GM23338 (cell line): Measurements from ENCODE around the gene SLC10A6. TPM values are rescaled to one million over a fixed set of nuclear protein-coding genes. Genes with fewer than 3 reads are reported as not detected.
"Not testable (repeated sequence)": the region's sequence is repeated elsewhere in the genome, so short reads cannot be mapped to it uniquely, and the experiment has no call there.

Source experiments
- ATAC-seq: fragments of 200-7000 bp; cut with Tn5 transposase; 3 replicates; pipeline ENCODE4 v1.9.1; 2020
- DNase-seq: peaks from one replicate; pipeline ENCODE4 v3.0.0-alpha.2; 2015; ENCODE audit warnings: low spot score
- H2AFZ ChIP-seq: fragments of 200-600 bp; sonication (generic); 2 replicates; pipeline ENCODE4 v1.8.0; 2016; ENCODE audit warnings: antibody characterized with exemption, mild to moderate bottlenecking, moderate library complexity
- H3F3A ChIP-seq: fragments of 200-600 bp; sonication (generic); replicated peaks from 2 replicates; pipeline ENCODE4 v1.8.0; 2017; ENCODE audit warnings: antibody characterized with exemption, mixed run types, low read depth
- H3K27ac ChIP-seq: fragments of 200-600 bp; sonication (generic); 2 replicates; pipeline ENCODE4 v1.6.1; 2016; ENCODE audit warnings: low read depth
- H3K27me3 ChIP-seq: fragments of 200-600 bp; sonication (generic); 2 replicates; pipeline ENCODE4 v1.8.0; 2016; ENCODE audit warnings: mild to moderate bottlenecking, mixed run types, moderate library complexity; ENCODE audit not compliant: insufficient read depth
- H3K36me3 ChIP-seq: fragments of 200-600 bp; sonication (generic); 2 replicates; pipeline ENCODE4 v1.8.0; 2016; ENCODE audit warnings: mild to moderate bottlenecking; ENCODE audit not compliant: insufficient read depth
- H3K4me1 ChIP-seq: fragments of 200-600 bp; sonication (generic); 2 replicates; pipeline ENCODE4 v1.8.0; 2016; ENCODE audit warnings: mild to moderate bottlenecking, moderate library complexity; ENCODE audit not compliant: insufficient read depth
- H3K4me2 ChIP-seq: fragments of 200-600 bp; sonication (generic); 2 replicates; pipeline ENCODE4 v1.7.1; 2017; ENCODE audit warnings: mixed run types
- H3K4me3 ChIP-seq: fragments of 200-600 bp; sonication (generic); 2 replicates; pipeline ENCODE4 v1.6.1; 2016; ENCODE audit warnings: mixed run types
- H3K79me2 ChIP-seq: fragments of 200-600 bp; sonication (generic); replicated peaks from 2 replicates; pipeline ENCODE4 v1.8.0; 2017; ENCODE audit warnings: mild to moderate bottlenecking; ENCODE audit not compliant: insufficient read depth
- H3K9me2 ChIP-seq: fragments of 200-600 bp; sonication (generic); 2 replicates; pipeline ENCODE4 v1.8.0; 2017; ENCODE audit not compliant: insufficient read depth
- H4K20me1 ChIP-seq: fragments of 200-600 bp; sonication (generic); replicated peaks from 2 replicates; pipeline ENCODE4 v1.8.0; 2017; ENCODE audit warnings: mild to moderate bottlenecking; ENCODE audit not compliant: insufficient read depth
- H3K27ac Mint-ChIP-seq: 2 replicates; pipeline ENCODE4 v1.8.0; 2020; ENCODE audit warnings: inconsistent platforms, mild to moderate bottlenecking, moderate library complexity, mixed read lengths
- H3K27me3 Mint-ChIP-seq: 3 replicates; pipeline ENCODE4 v1.8.0; 2022; ENCODE audit warnings: low read depth, mild to moderate bottlenecking, moderate library complexity, mixed read lengths, inconsistent platforms; ENCODE audit not compliant: insufficient read depth, poor library complexity
- H3K36me3 Mint-ChIP-seq: 3 replicates; pipeline ENCODE4 v1.8.0; 2021; ENCODE audit warnings: low read depth, mild to moderate bottlenecking, inconsistent platforms, moderate library complexity, mixed read lengths
- H3K4me1 Mint-ChIP-seq: 3 replicates; pipeline ENCODE4 v1.8.0; 2020; ENCODE audit warnings: mild to moderate bottlenecking, inconsistent platforms, mixed read lengths
- H3K4me3 Mint-ChIP-seq: 3 replicates; pipeline ENCODE4 v1.8.0; 2021; ENCODE audit warnings: moderate library complexity, mild to moderate bottlenecking, inconsistent platforms, mixed read lengths
- H3K9me3 Mint-ChIP-seq: 3 replicates; pipeline ENCODE4 v1.8.0; 2020; ENCODE audit warnings: moderate library complexity, mild to moderate bottlenecking, inconsistent platforms, mixed read lengths
- CREB1 ChIP-seq: fragments of 250-450 bp; sonication (Bioruptor Pico); IDR thresholded peaks from 2 replicates; pipeline ENCODE4 v1.5.0; 2020; ENCODE audit warnings: low read depth, mild to moderate bottlenecking, moderate library complexity
- EZH2phosphoT487 ChIP-seq: fragments of 200-600 bp; sonication (generic); IDR thresholded peaks from one replicate; pipeline ENCODE4 v1.8.1; 2018; ENCODE audit warnings: antibody characterized with exemption; ENCODE audit not compliant: unreplicated experiment
- JUNB ChIP-seq: IDR thresholded peaks from one replicate; pipeline ENCODE4 v1.6.1; 2016; ENCODE audit warnings: antibody characterized with exemption; ENCODE audit not compliant: unreplicated experiment
- NANOG ChIP-seq: IDR thresholded peaks from 2 replicates; pipeline ENCODE4 v1.6.1; 2016; ENCODE audit warnings: antibody characterized with exemption, borderline replicate concordance
- POLR2AphosphoS5 ChIP-seq: IDR thresholded peaks from 2 replicates; pipeline ENCODE4 v1.6.1; 2016; ENCODE audit warnings: antibody characterized with exemption, low read depth
- polyA plus RNA-seq: library from polyadenylated mRNA; unstranded; fragments of >200 nt; fragmentation: Nextera tagmentation; extraction: Ambion mirVana; gene quantifications from 2 replicates; pipeline ENCODE4 v1.2.1, GENCODE V29; 2016
- total RNA-seq: library from RNA; depleted of rRNA; stranded (reverse); fragments of >200 nt; shearing (Covaris generic); gene quantifications from 2 replicates; pipeline ENCODE4 v1.2.3, GENCODE V29; 2014
- TF ChIP-seq, protein P1 (sequence below), 2 experiments: fragments of 200-600 bp in 1 of 2; sonication (generic) in 1 of 2; conservative IDR thresholded peaks; 2 replicates each; pipeline versions ENCODE4 v1.5.1 to v1.6.1; 2016 to 2017; ENCODE audit warnings: antibody characterized with exemption in 2 of 2, low read depth in 2 of 2, mild to moderate bottlenecking in 2 of 2, moderate library complexity in 1 of 2
- TF ChIP-seq, protein P2 (sequence below): IDR thresholded peaks from 2 replicates; pipeline ENCODE4 v1.6.1; 2016; ENCODE audit warnings: antibody characterized with exemption

SLC10A6 gene
- total and polyA plus RNA-seq, 2 experiments from 2014 or later, result not detected

DNA sequence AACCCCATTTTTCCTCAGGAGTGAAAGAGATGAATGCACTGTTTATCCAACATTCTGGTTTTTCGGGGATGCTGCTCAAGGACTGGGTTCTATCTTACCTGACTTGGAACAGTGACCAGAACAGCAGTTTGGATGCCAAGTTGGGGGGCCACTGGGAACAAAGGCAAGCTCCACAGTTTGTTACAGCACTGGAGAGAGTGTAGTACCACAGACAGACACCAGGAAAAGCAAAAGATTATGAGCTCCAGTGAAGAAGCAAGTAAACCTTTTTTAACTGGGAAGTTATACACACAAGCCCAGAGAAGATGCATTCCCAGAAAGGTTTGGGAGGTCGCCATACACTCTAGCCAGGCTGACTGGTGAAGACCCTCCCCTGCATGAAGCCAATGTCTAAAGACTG lies 29.5 kb upstream of the SLC10A6 start:
- Mint-ChIP-seq H3K4me3 (no peak overlapping the region), H3K36me3 (peaks cover 14% of the 10 kb centered on the region), H3K9me3 (peaks cover 25% of the 10 kb centered on the region), H3K27ac (no peak overlapping the region), H3K27me3 (no peaks in the 10 kb centered on the region), H3K4me1 (peaks cover 8% of the 10 kb centered on the region)
- no peaks in the 10 kb centered on the region for H3K79me2 ChIP-seq
- no peaks in the 10 kb centered on the region for H3K36me3 ChIP-seq
- ATAC-seq, result peak; percentile 80
- no peak overlapping the region; the same call in 1 of the 2 replicates for H2AFZ ChIP-seq
- no peak overlapping the region for H3K4me3 ChIP-seq
- peak; percentile 67 for DNase-seq
- no peak overlapping the region for H3K4me2 ChIP-seq
- H3K9me2 ChIP-seq, result no peaks in the 10 kb centered on the region; the same call in none of the 2 replicates
- TF ChIP-seq, protein P1, sequence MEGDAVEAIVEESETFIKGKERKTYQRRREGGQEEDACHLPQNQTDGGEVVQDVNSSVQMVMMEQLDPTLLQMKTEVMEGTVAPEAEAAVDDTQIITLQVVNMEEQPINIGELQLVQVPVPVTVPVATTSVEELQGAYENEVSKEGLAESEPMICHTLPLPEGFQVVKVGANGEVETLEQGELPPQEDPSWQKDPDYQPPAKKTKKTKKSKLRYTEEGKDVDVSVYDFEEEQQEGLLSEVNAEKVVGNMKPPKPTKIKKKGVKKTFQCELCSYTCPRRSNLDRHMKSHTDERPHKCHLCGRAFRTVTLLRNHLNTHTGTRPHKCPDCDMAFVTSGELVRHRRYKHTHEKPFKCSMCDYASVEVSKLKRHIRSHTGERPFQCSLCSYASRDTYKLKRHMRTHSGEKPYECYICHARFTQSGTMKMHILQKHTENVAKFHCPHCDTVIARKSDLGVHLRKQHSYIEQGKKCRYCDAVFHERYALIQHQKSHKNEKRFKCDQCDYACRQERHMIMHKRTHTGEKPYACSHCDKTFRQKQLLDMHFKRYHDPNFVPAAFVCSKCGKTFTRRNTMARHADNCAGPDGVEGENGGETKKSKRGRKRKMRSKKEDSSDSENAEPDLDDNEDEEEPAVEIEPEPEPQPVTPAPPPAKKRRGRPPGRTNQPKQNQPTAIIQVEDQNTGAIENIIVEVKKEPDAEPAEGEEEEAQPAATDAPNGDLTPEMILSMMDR (conservative IDR thresholded peaks at IDR 0.05; ENCODE audit: low read depth in 2 of 2), result peak; percentile 6 to 46; a peak in 2 of 4 replicates
- TF ChIP-seq NANOG, result no peak
- TF ChIP-seq, protein P2, sequence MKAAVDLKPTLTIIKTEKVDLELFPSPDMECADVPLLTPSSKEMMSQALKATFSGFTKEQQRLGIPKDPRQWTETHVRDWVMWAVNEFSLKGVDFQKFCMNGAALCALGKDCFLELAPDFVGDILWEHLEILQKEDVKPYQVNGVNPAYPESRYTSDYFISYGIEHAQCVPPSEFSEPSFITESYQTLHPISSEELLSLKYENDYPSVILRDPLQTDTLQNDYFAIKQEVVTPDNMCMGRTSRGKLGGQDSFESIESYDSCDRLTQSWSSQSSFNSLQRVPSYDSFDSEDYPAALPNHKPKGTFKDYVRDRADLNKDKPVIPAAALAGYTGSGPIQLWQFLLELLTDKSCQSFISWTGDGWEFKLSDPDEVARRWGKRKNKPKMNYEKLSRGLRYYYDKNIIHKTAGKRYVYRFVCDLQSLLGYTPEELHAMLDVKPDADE, result no peak
- H3K27me3 ChIP-seq, result no peaks in the 10 kb centered on the region
- H3K4me1 ChIP-seq, result peaks cover 7% of the 10 kb centered on the region
- H4K20me1 ChIP-seq, result no peaks in the 10 kb centered on the region
- H3F3A ChIP-seq, result no peaks in the 10 kb centered on the region
- H3K27ac ChIP-seq, result no peak overlapping the region

DNA sequence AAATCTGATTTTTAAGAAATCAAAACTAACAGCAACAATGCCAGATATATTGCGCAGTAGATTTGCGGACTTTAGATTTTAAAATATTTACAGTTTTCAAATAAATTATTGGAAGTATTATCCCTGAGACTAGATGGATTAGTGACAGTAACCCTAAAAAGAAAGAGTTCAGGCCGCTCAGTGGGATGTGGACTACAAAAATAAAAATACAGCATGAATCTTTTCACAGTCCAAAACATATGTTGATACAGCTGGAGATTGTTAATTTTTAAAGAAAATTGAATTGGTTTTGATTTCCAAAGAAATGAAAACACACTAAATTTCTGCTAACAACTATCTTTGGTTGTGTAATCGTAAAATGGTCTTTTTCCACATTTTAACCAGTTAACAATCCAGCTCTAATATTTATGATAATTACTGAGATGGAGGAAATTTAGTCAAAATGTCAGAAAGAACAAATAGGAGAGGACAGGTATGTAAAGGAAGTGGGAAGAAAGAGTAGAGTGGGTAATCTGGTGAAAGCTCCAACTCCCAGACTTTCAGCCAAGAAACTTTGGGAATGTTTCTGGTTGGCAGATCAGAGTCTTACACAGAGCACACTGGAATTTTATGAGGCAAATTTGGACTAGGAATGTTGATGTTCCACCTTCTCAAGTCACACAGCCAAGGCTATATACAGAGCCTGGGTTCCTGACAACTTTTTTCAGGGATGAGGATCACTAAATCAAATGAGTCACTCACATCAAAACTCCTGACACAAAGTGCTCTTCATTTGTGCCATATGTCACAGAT lies 27.9 kb upstream of the SLC10A6 start:
- H3K36me3 Mint-ChIP-seq, result peaks cover 14% of the 10 kb centered on the region
- no peak for DNase-seq
- H3K9me3 Mint-ChIP-seq, result peaks cover 25% of the 10 kb centered on the region
- H3K4me3 Mint-ChIP-seq, result no peak overlapping the region
- no peaks in the 10 kb centered on the region for H3K79me2 ChIP-seq
- TF ChIP-seq POLR2AphosphoS5 (no peak), EZH2phosphoT487 (no peak), CREB1 (CRISPR knock-in tag) (no peak), JUNB (no peak)
- TF ChIP-seq, protein P1 (conservative IDR thresholded peaks at IDR 0.05; ENCODE audit: low read depth in 2 of 2), result no peak
- H3K27me3 Mint-ChIP-seq, result no peaks in the 10 kb centered on the region
- H3K27me3 ChIP-seq, result no peaks in the 10 kb centered on the region
- no peak overlapping the region for H3K27ac ChIP-seq
- peaks cover 2% of the 10 kb centered on the region for H3K4me1 ChIP-seq
- no peak overlapping the region for H3K4me2 ChIP-seq
- no peaks in the 10 kb centered on the region for H3F3A ChIP-seq
- H3K36me3 ChIP-seq, result no peaks in the 10 kb centered on the region
- no peak overlapping the region for H3K27ac Mint-ChIP-seq
- H2AFZ ChIP-seq, result no peak overlapping the region
- H3K4me3 ChIP-seq, result no peak overlapping the region
- no peak for ATAC-seq
- no peaks in the 10 kb centered on the region; the same call in none of the 2 replicates for H3K9me2 ChIP-seq
- no peaks in the 10 kb centered on the region for H4K20me1 ChIP-seq
- H3K4me1 Mint-ChIP-seq, result no peaks in the 10 kb centered on the region

DNA sequence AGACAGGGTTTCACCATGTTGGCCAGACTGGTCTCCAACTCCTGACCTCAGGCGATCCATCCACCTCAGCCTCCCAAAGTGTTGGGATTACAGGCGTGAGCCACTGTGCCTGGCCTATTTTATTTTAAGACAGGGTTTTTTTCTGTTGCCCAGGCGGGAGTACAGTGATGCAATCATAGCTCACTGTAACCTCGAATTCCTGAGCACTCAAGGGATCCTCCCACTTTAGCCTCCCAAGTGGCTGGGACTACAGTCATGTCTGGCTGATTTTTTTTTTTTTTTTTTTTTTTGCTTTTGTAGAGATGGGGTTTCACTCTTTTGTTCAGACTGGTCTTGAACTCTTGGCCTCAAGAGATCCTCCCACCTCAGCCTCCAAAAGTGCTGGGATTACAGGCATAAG lies 26.3 kb upstream of the SLC10A6 start:
- not testable (repeated sequence) for H3K27ac Mint-ChIP-seq

More for the DNA sequence above, 26.3 kb upstream of the SLC10A6 start:
- H3K9me3 Mint-ChIP-seq, result peaks cover 18% of the 10 kb centered on the region
- DNase-seq, H3F3A ChIP-seq, H3K4me2 ChIP-seq, H3K4me3 ChIP-seq, H3K4me1 Mint-ChIP-seq, H3K4me3 Mint-ChIP-seq, H3K9me2 ChIP-seq, H2AFZ ChIP-seq, ATAC-seq, H3K27ac ChIP-seq, H3K27me3 Mint-ChIP-seq, H4K20me1 ChIP-seq, H3K27me3 ChIP-seq, H3K36me3 ChIP-seq, H3K79me2 ChIP-seq, H3K4me1 ChIP-seq: not testable (repeated sequence)
- peaks cover 11% of the 10 kb centered on the region for H3K36me3 Mint-ChIP-seq
